ENCODE measurements around the gene GPR25.

GPR25 gene

DNA sequence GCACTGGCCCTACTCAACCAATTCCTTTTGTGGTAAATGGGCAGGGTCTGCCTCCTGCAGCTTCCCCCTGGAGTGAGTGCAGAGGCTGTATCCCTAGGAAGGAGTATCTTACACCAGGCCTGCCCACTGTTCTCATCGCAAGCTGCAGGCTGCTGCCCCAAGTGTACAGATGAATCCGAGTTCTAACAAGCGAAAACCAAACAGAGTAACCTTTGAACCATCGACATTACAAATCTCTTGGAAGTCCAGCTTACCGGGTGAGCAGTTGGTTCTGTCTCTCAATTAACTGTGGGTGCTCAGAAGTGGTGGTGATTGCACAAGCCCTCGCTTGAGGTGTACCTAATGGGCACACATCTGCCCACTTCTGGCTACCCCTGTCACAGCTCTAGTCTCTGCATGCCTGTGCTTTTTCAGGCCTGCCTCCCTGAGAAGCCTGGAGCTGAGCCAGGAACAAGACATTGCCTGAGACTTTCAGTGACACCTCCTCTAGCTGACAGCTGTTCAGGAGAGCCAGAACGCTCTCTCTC is 44.6 kb downstream of the GPR25 start:
- FAIRE-seq (no peak), DNase-seq (ENCODE audit: insufficient read length, low spot score) (no peak)
- no peak for TF ChIP-seq POLR2A (IDR thresholded peaks at IDR 0.05; ENCODE audit: low read depth, low read length)
- no peak for TF ChIP-seq PAX5 (IDR thresholded peaks at IDR 0.05; ENCODE audit: insufficient read depth, low read length, severe bottlenecking)
- TF ChIP-seq POU2F2 (IDR thresholded peaks at IDR 0.05; ENCODE audit: low read depth, low read length), result no peak
- TF ChIP-seq POLR2AphosphoS5 (IDR thresholded peaks at IDR 0.05; ENCODE audit: low read depth, low read length), result no peak
- TF ChIP-seq SPI1 (IDR thresholded peaks at IDR 0.05; ENCODE audit: low read depth, low read length), result no peak
- TF ChIP-seq TAF1 (IDR thresholded peaks at IDR 0.05; ENCODE audit: low read depth, low read length), result no peak

DNA sequence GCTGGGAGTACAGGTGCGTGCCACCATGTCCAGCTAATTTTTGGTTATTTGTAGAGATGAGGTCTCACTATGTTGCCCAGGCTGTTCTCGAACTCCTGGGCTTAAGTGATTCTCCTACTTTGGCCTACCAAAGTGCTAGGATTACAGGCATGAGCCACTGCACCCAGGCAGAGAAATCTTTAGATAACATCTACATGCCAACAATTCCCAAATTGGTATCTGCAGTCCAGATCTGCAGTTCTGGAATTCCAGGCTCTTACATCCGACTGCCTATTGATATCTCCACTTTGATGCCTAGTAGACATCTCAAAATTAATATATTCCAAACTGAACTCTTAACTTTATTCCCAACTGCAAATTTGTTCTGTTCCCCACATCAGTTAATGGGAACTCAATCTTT is 45.2 kb downstream of the GPR25 start:
- FAIRE-seq (no peak), DNase-seq (ENCODE audit: insufficient read length, low spot score) (no peak)
- TF ChIP-seq PAX5 (IDR thresholded peaks at IDR 0.05; ENCODE audit: insufficient read depth, low read length, severe bottlenecking) (no peak), TAF1 (IDR thresholded peaks at IDR 0.05; ENCODE audit: low read depth, low read length) (no peak), POLR2AphosphoS5 (IDR thresholded peaks at IDR 0.05; ENCODE audit: low read depth, low read length) (no peak), POU2F2 (IDR thresholded peaks at IDR 0.05; ENCODE audit: low read depth, low read length) (no peak), SPI1 (IDR thresholded peaks at IDR 0.05; ENCODE audit: low read depth, low read length) (no peak), POLR2A (IDR thresholded peaks at IDR 0.05; ENCODE audit: low read depth, low read length) (no peak)

DNA sequence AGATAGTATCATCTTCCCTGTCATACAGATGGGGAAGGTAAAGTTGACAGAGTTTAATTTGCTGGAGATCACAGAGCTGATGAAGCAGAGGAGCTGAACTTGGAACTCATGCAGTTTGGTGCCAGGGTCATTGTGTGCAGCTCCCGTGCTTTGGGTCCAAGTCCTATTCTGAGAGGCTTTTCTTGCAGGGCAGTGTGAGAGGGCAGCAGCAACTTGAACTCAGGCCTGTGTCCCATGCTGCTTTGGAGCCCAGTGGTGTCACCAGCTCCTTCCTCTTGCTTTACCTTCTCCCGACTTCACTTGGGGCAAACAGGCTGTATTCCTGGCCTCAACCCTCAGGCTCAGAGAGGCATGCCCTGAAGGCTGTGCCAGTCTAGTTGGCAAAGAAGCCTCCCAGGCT is 46.6 kb downstream of the GPR25 start:
- no peak for FAIRE-seq
- no peak for TF ChIP-seq TAF1 (IDR thresholded peaks at IDR 0.05; ENCODE audit: low read depth, low read length)
- no peak for TF ChIP-seq POLR2A (IDR thresholded peaks at IDR 0.05; ENCODE audit: low read depth, low read length)
- no peak for TF ChIP-seq PAX5 (IDR thresholded peaks at IDR 0.05; ENCODE audit: insufficient read depth, low read length, severe bottlenecking)
- no peak for TF ChIP-seq POU2F2 (IDR thresholded peaks at IDR 0.05; ENCODE audit: low read depth, low read length)
- TF ChIP-seq SPI1 (IDR thresholded peaks at IDR 0.05; ENCODE audit: low read depth, low read length), result no peak
- TF ChIP-seq POLR2AphosphoS5 (IDR thresholded peaks at IDR 0.05; ENCODE audit: low read depth, low read length), result no peak
- no peak for DNase-seq (ENCODE audit: insufficient read length, low spot score)

DNA sequence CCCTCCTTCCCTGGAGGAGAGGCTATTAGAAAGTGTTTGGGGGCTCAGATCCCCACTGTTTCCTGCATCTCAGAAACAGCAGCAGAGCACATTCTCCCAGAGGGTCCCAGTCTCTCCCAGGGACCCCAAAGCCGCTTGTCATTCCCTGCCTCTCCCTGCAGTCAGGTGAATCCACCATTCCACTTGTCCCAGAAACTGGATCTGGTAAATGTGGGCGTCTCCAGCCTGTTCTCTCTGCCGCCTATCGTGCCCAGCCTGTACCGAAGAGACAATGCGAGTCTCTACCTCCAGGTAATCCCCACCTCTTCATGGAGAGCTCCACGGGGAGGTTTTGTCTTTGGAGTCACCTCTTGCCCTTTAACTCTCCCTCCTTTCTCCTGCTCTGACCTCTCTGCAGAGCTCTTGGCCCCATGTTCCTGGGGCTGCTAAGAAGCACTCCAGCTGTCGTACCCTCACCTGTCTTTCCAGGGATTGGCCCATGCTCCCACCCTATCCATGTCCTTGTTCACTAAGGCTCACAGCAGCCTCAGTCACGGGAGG is 48.9 kb downstream of the GPR25 start:
- DNase-seq (ENCODE audit: insufficient read length, low spot score), result no peak
- FAIRE-seq, result no peak
- TF ChIP-seq POLR2AphosphoS5 (IDR thresholded peaks at IDR 0.05; ENCODE audit: low read depth, low read length), result no peak
- no peak for TF ChIP-seq POU2F2 (IDR thresholded peaks at IDR 0.05; ENCODE audit: low read depth, low read length)
- TF ChIP-seq PAX5 (IDR thresholded peaks at IDR 0.05; ENCODE audit: insufficient read depth, low read length, severe bottlenecking), result no peak
- no peak for TF ChIP-seq TAF1 (IDR thresholded peaks at IDR 0.05; ENCODE audit: low read depth, low read length)
- no peak for TF ChIP-seq POLR2A (IDR thresholded peaks at IDR 0.05; ENCODE audit: low read depth, low read length)
- no peak for TF ChIP-seq SPI1 (IDR thresholded peaks at IDR 0.05; ENCODE audit: low read depth, low read length)

DNA sequence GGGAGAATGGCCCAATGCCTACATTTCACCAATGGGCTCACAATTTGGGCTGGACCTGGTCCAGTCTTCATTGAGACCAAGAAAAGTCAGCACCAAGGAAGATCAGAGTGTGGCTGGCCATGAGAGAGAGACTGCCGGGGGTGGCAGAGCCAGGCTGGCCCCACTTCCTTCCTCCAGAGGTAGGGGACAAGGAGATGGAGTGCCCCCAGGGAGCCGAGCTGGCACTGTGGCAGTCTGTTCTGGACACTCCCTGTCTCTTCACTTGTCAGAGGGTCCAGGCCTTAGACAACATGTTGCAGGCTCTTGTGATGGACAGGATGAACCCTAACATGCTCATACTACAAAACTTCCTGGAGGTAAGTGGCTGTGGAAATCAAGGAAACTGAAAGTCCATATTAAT is 49.6 kb downstream of the GPR25 start:
- no peak for DNase-seq (ENCODE audit: insufficient read length, low spot score)
- no peak for FAIRE-seq
- TF ChIP-seq TAF1 (IDR thresholded peaks at IDR 0.05; ENCODE audit: low read depth, low read length) (no peak), POU2F2 (IDR thresholded peaks at IDR 0.05; ENCODE audit: low read depth, low read length) (no peak), POLR2A (IDR thresholded peaks at IDR 0.05; ENCODE audit: low read depth, low read length) (no peak), POLR2AphosphoS5 (IDR thresholded peaks at IDR 0.05; ENCODE audit: low read depth, low read length) (no peak)

DNA sequence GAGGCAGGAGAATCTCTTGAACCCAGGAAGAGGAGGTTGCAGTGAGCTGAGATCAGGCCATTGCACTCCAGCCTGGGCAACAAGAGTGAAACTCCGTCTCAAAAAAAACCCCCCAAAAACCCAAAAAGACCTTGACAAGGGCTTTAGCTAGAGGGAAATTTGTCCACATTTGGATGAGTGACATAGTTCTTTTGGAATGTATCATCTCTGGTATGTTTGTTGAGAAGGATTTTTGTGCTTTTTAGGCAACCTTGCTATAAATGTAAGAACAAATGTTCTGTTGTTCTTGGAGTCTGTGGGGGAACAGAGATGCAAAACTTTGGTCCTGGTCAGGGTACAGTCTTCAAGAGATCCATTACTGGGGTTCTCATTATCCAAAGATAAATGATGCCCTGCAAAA is 50.8 kb downstream of the GPR25 start:
- no peak for DNase-seq (ENCODE audit: insufficient read length, low spot score)
- no peak for TF ChIP-seq PAX5 (IDR thresholded peaks at IDR 0.05; ENCODE audit: insufficient read depth, low read length, severe bottlenecking)
- TF ChIP-seq POLR2AphosphoS5 (IDR thresholded peaks at IDR 0.05; ENCODE audit: low read depth, low read length), result no peak
- TF ChIP-seq SPI1 (IDR thresholded peaks at IDR 0.05; ENCODE audit: low read depth, low read length), result no peak
- no peak for TF ChIP-seq TAF1 (IDR thresholded peaks at IDR 0.05; ENCODE audit: low read depth, low read length)
- no peak for TF ChIP-seq POU2F2 (IDR thresholded peaks at IDR 0.05; ENCODE audit: low read depth, low read length)
- no peak for TF ChIP-seq POLR2A (IDR thresholded peaks at IDR 0.05; ENCODE audit: low read depth, low read length)
- no peak for FAIRE-seq
